ENCODE results near the gene NT5C2. TPM values are rescaled to one million over a fixed set of nuclear protein-coding genes. Genes with fewer than 3 reads are reported as not detected.

Gene NT5C2
- total and polyA plus RNA-seq, 2 of the 8 experiments (the other 6 are each of a cell fraction or from before 2014, with no cell fraction given): 35.2 to 106 TPM

GRCh38 chr10:103157246-103157645 lies 35.8 kb downstream of the NT5C2 start:
- no peak for DNase-seq (ENCODE audit: low read depth in 1 of 2, low spot score in 2 of 2)
- no peaks in the 10 kb centered on the region for H4K20me1 ChIP-seq (replicated peaks in 1 of 2; ENCODE audit: control insufficient read depth in 1 of 2, insufficient read depth in 2 of 2, low read length in 2 of 2)
- CTCF ChIA-PET (ENCODE audit: partially characterized antibody): no interaction called here
- TF ChIP-seq NRF1 (IDR thresholded peaks at IDR 0.05; ENCODE audit: low read depth, low read length) (no peak), TEAD4 (IDR thresholded peaks at IDR 0.05; ENCODE audit: low read depth, low read length) (no peak), CHD1 (IDR thresholded peaks at IDR 0.05; ENCODE audit: low read depth, low read length) (no peak), CTBP2 (IDR thresholded peaks at IDR 0.05; ENCODE audit: borderline replicate concordance, insufficient read depth, insufficient read length, low read length) (no peak), SP2 (IDR thresholded peaks at IDR 0.05; ENCODE audit: low read length) (no peak), GTF2F1 (IDR thresholded peaks at IDR 0.05; ENCODE audit: borderline replicate concordance, low read depth, low read length) (no peak)

More at GRCh38 chr10:103157246-103157645, 35.8 kb downstream of the NT5C2 start:
- H3K27me3 ChIP-seq (replicated peaks in 1 of 4; ENCODE audit: control insufficient read depth in 3 of 4, extremely low read depth in 1 of 4, insufficient read depth in 3 of 4, low read length in 3 of 4): no peaks in the 10 kb centered on the region
- H3K27ac ChIP-seq (ENCODE audit: low read depth, low read length): no peak overlapping the region
- no peak overlapping the region for H2BK20ac ChIP-seq (ENCODE audit: low read length)
- H3K23me2 ChIP-seq (ENCODE audit: low read depth, low read length): peaks cover 1% of the 10 kb centered on the region; the same call in 1 of the 2 replicates
- H3K4ac ChIP-seq (replicated peaks; ENCODE audit: insufficient read length, low read depth, low read length): no peak overlapping the region
- H3K4me1 ChIP-seq (replicated peaks in 1 of 4; ENCODE audit: control insufficient read depth in 3 of 4, insufficient read depth in 4 of 4, low read length in 3 of 4): peaks cover 0 to 4% (median 3%) of the 10 kb centered on the region in 4 experiments; a peak in 2 of 7 replicates
- H2BK15ac ChIP-seq (ENCODE audit: low read length): no peak overlapping the region
- no peak overlapping the region for H4K8ac ChIP-seq (ENCODE audit: extremely low read depth, insufficient read depth, low read length)
- H3K56ac ChIP-seq (replicated peaks; ENCODE audit: insufficient read length, low read depth, low read length): no peak overlapping the region
- POLR2A ChIA-PET (ENCODE audit: partially characterized antibody): no interaction called here
- no peak overlapping the region for H2BK12ac ChIP-seq (ENCODE audit: low read depth, low read length)
- no peak overlapping the region for H3K4me3 ChIP-seq (ENCODE audit: extremely low read depth in 1 of 4, insufficient read depth in 2 of 4, low read depth in 3 of 4, low read length in 4 of 4)
- no peak overlapping the region for H4K91ac ChIP-seq (replicated peaks; ENCODE audit: insufficient read length, low read length)
- H2AFZ ChIP-seq (ENCODE audit: low read length): no peak overlapping the region
- no peak overlapping the region for H3K4me2 ChIP-seq (ENCODE audit: insufficient read depth in 1 of 2, low read depth in 2 of 2, low read length in 2 of 2)
- H3K36me3 ChIP-seq (ENCODE audit: control insufficient read depth in 2 of 4, insufficient read depth in 4 of 4, low read length in 3 of 4): no peaks in the 10 kb centered on the region; a peak in 1 of 8 replicates
- H3K23ac ChIP-seq (ENCODE audit: insufficient read length): no peak overlapping the region
- H3K18ac ChIP-seq (ENCODE audit: extremely low read depth, low read length): no peak overlapping the region
- H3K14ac ChIP-seq (ENCODE audit: insufficient read length): no peak overlapping the region
- no peak overlapping the region for H3K9ac ChIP-seq (replicated peaks in 1 of 4; ENCODE audit: extremely low read depth in 1 of 4, low read depth in 3 of 4, low read length in 3 of 4)
- no peak for FAIRE-seq
- no peak overlapping the region for H2BK5ac ChIP-seq (ENCODE audit: low read depth, low read length)
- no peaks in the 10 kb centered on the region for H3K9me3 ChIP-seq (ENCODE audit: insufficient read depth in 2 of 2, low read depth in 1 of 2, low read length in 1 of 2)
- peaks cover 0 to 4% of the 10 kb centered on the region in 2 experiments; a peak in 2 of 4 replicates for H3K79me2 ChIP-seq (ENCODE audit: control insufficient read depth in 1 of 2, insufficient read depth in 2 of 2, low read length in 2 of 2)
- H4K5ac ChIP-seq (ENCODE audit: insufficient read length, low read depth, low read length): no peak overlapping the region
- no peak overlapping the region for H2BK120ac ChIP-seq (replicated peaks; ENCODE audit: low read depth, low read length)
- peaks cover 2% of the 10 kb centered on the region; the same call in 1 of the 2 replicates for H3K79me1 ChIP-seq (ENCODE audit: low read depth, low read length)
- WGBS, 2 experiments (ENCODE audit: extremely low coverage in 1 of 2, insufficient coverage in 1 of 2, insufficient read length in 1 of 2, insufficient replicate concordance in 2 of 2, low coverage in 1 of 2, low lambda C conversion rate in 2 of 2, missing lambda C conversion rate in 1 of 2): 81% methylated on average over 1 of the region's 1 CpG; no CpG with 5 or more reads in 1 of the 2 experiments
- no peak overlapping the region for H2AK5ac ChIP-seq (ENCODE audit: low read depth, low read length)
